22Rv1 (cell line): ENCODE measurements around the gene STX10.
A peak's percentile ranks its signal among the peaks of the same experiment; 100 is the strongest.

Experiments used
- H3K27ac ChIP-seq: fragments of 450-650 bp; 2 replicates; pipeline ENCODE4 v1.5.1; 2017
- ZFX ChIP-seq: fragments of 450-650 bp; IDR thresholded peaks from 2 replicates; pipeline ENCODE4 v1.6.1; 2017; ENCODE audit warnings: antibody characterized with exemption, borderline replicate concordance
- TF ChIP-seq, protein P1 (sequence below): fragments of 450-650 bp; IDR thresholded peaks from 2 replicates; pipeline ENCODE4 v1.5.1; 2017; ENCODE audit warnings: mild to moderate bottlenecking

The STX10 gene

DNA sequence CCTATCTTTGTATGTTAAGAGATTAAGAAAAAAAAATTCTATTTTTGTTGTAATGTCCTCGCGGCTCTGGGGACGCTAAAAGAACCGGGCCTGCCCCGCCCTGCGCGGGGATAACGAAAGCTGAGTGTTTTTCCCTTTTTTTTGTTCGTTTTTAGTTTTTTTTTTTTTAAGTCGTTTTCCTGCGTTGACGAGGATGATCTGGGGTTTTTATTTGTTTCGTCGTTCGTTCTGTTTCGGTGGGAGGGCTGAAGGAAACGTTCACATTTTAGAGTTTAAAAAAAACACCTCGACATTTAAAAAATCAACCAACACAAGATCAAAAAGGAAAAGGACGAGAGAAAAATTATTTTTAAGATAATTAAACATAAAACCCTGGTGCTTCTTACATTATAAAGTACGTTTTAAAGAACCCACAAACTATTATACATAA is 53.1 kb downstream of the STX10 start:
- TF ChIP-seq, protein P1, sequence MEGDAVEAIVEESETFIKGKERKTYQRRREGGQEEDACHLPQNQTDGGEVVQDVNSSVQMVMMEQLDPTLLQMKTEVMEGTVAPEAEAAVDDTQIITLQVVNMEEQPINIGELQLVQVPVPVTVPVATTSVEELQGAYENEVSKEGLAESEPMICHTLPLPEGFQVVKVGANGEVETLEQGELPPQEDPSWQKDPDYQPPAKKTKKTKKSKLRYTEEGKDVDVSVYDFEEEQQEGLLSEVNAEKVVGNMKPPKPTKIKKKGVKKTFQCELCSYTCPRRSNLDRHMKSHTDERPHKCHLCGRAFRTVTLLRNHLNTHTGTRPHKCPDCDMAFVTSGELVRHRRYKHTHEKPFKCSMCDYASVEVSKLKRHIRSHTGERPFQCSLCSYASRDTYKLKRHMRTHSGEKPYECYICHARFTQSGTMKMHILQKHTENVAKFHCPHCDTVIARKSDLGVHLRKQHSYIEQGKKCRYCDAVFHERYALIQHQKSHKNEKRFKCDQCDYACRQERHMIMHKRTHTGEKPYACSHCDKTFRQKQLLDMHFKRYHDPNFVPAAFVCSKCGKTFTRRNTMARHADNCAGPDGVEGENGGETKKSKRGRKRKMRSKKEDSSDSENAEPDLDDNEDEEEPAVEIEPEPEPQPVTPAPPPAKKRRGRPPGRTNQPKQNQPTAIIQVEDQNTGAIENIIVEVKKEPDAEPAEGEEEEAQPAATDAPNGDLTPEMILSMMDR, result no peak
- TF ChIP-seq ZFX, result no peak
- peak overlapping the region; percentile 53; the same call in 1 of the 2 replicates for H3K27ac ChIP-seq

DNA sequence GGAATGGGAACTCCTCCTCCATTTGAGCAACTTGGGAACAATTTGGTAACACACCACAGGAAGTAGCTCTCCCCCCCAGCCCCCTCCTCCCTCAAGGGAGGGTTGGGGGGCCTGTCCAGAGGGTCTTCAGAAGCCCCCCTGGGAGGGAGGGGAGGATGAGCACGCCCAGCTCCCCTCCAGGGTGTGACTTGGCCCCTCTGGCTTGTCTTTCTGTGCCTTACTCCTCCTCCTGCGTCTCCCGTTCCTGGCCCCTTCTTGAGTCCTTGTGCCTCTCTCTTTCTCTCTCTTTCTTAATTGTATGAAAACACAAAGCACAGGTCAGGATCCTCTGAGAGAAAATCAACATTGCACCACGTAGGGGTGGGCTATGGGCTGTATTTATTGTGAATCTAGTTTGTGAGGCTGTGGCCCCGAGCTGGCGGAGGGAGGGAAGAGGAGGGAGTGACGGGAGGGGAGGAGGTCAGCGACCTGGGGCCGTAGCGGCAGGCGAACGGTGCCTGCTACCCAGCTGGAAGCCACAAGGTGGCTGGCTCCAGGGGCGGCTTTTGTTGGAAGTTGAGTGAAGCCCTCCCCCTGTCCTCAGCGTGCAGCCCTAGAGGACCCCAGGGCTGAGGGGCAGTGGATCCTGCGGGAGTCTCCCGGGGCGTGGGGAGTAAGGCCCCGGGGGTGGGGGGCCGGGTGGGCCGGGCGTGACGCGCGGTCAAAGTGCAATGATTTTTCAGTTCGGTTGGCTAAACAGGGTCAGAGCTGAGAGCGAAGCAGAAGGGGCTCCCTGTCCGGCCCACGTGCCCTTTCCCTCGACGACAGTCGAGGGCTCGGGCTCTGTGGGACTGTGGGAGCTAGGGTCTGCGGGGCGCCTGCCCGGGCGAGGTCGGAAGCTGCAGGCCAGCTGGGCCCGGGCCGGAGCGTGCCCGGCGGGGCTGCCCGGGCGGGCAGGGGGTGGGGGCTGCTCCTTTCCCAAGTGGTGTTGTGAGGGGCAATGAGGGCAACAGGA is 53.9 kb downstream of the STX10 start:
- peak overlapping the region; percentile 53 for H3K27ac ChIP-seq
- TF ChIP-seq, protein P1, result no peak
- TF ChIP-seq ZFX, result no peak

DNA sequence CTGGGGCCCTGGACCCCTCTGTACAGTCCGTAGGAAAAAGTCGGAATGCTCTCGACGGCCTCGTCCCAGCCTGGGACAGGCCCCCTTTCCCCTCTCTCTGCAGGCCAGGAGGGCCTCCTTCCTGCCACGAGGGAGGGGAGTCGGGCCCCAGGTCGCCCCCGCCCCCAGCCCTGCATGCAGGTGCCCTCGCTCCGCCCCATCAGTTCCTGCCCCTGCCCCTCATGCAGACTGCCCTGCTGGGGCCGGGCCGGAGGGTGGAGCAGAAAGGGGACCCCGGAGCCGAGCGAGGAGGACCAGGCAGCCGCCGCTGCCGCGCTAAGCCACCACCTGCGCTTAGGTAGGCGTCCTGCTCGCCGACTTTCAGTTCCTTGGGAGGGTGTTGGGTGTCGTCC is 54.8 kb downstream of the STX10 start:
- peak overlapping the region; percentile 53; the same call in 1 of the 2 replicates for H3K27ac ChIP-seq
- no peak for TF ChIP-seq ZFX
- TF ChIP-seq, protein P1, result no peak

DNA sequence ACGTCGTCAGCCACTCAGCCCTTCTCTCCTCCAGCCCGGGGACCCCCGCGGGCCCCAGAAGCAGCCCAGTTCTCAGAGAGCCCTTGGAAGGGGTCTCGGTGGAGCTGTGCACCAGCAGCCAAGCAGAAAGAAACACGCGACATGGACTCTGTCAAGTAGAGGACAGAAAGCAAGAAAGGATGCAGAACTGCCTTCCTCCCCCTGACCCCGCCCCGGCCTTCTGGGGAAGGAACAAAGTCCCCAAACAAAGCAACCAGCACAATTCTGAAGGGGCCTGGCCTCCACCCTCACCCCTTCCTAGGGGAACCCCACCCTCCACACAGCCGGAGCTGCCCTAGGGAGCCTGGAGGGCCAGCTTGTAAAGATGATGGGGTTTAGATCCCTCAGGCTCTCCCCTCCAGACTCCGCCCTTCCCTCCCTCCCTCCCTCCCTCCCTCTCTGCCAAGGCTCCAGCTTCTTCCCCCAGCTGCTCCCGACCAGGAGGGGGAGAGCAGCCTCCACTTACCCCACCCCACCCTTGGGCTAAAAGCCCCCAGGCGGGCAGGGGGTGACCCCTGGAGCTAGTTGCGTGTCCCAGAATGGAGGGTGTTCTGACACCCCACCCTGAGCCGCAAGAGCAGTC is 55.3 kb downstream of the STX10 start:
- H3K27ac ChIP-seq, result peak overlapping the region; percentile 52; the same call in 1 of the 2 replicates

DNA sequence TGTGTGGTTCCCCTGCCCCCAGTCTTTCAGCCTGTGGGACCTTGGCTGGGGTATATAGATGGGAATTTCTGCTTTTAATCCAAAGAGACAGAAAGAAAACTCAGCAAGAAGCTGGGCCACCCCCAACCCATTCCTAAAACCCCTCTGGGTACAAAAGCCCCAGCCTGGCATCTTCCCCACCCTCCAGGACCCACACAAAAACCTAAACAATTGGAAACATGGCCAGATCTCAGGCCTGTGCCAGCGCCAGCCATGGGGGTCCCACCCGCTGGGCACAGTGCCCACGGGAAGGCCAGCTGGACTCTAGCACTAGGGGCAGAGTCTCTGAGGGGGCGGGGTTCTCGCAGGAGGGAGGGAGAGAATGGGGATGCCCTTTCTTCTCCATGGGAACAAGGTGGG is 56.1 kb downstream of the STX10 start:
- TF ChIP-seq, protein P1, result peak; percentile 42
- no peak for TF ChIP-seq ZFX
- H3K27ac ChIP-seq, result peak overlapping the region; percentile 52

More for the DNA sequence above, 55.3 kb downstream of the STX10 start:
- TF ChIP-seq, protein P1, result no peak
- no peak for TF ChIP-seq ZFX
